Measurements from ENCODE around the gene TPGS2. TPM values are rescaled to one million over a fixed set of nuclear protein-coding genes. Genes with fewer than 3 reads are reported as not detected.
"Not testable (repeated sequence)": the region's sequence is repeated elsewhere in the genome, so short reads cannot be mapped to it uniquely, and the experiment has no call there.

Gene TPGS2
- total and polyA plus RNA-seq, 2 donors = 63.7 to 73.8 TPM

DNA sequence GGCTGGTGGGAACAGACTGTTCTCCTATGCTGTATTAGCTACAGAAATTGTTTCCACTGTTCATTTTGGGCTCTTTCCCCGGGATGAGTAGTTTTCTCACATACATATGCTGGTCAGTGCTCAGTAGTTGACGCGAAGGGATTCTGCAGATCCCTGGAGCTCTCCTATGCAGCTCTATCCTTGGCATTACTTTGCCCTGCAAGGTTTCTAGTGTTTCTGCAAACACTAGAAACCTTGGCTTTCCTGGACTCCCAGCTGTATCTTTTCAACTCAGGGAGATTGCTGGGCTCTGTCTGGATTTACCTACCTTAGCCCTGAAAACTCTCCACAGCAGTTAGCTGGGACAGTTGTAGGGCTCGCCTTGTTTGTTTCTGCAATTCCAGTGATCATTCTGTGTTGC, 11.0 kb upstream of the TPGS2 start:
- WGBS = 90% methylated on average over 4 of the region's 4 CpGs

GRCh38 chr18:36835927-36836326, 7.1 kb upstream of the TPGS2 start:
- Histone ChIP-seq H3K36me3 (ENCODE audit: insufficient read depth) (peaks cover 2% of the 10 kb centered on the region), H3K4me1 (ENCODE audit: insufficient read depth) (no peaks in the 10 kb centered on the region), H3K27ac (ENCODE audit: low read depth) (no peak overlapping the region), H3K4me3 (ENCODE audit: low read depth, low read length) (no peak overlapping the region)
- WGBS = 92% methylated on average over 1 of the region's 1 CpG
- DNase-seq (ENCODE audit: extremely low spot score) = no peak

More for the DNA sequence above, 11.0 kb upstream of the TPGS2 start:
- no peak for DNase-seq (ENCODE audit: extremely low spot score)
- no peaks in the 10 kb centered on the region for H3K4me1 ChIP-seq (ENCODE audit: insufficient read depth)
- no peak overlapping the region for H3K4me3 ChIP-seq (ENCODE audit: low read depth, low read length)
- H3K27ac ChIP-seq (ENCODE audit: low read depth) = no peak overlapping the region
- H3K36me3 ChIP-seq (ENCODE audit: insufficient read depth) = peaks cover 2% of the 10 kb centered on the region

DNA sequence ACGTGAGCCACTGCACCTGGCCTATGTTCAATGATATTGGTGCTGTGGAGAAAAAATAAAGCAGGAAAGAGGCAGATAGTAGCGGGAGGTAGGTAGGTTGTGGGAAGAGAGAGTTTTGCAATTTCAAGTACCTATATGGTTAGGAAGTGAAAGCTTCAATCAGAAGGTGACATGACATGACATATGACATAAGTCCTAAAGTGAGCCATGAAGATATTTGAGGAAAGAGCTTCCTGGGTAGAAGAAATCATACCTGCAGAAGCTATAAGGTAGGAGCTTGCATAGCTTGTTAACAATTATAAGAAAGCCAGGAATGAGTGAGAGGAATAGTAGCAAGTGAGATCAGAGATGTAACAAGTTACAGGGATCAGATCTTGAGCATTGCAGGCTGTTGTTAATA, 4.3 kb upstream of the TPGS2 start:
- H3K4me3 ChIP-seq (ENCODE audit: low read depth, low read length) = no peak overlapping the region
- no peaks in the 10 kb centered on the region for H3K36me3 ChIP-seq (ENCODE audit: insufficient read depth)
- H3K4me1 ChIP-seq (ENCODE audit: insufficient read depth) = no peaks in the 10 kb centered on the region
- no peak for DNase-seq (ENCODE audit: extremely low spot score)
- no peak overlapping the region for H3K27ac ChIP-seq (ENCODE audit: low read depth)
- WGBS = 95% methylated on average over 2 of the region's 2 CpGs

GRCh38 chr18:36831139-36831538, 2.3 kb upstream of the TPGS2 start:
- Histone ChIP-seq H3K4me3 (ENCODE audit: low read depth, low read length) (no peak overlapping the region), H3K27ac (ENCODE audit: low read depth) (no peak overlapping the region), H3K4me1 (ENCODE audit: insufficient read depth) (no peaks in the 10 kb centered on the region), H3K36me3 (ENCODE audit: insufficient read depth) (no peaks in the 10 kb centered on the region)
- DNase-seq (ENCODE audit: extremely low spot score) = no peak
- 23% methylated on average over 1 of the region's 1 CpG for WGBS

- no peaks in the 10 kb centered on the region for H3K4me1 ChIP-seq (ENCODE audit: insufficient read depth)
- 33% methylated on average over 1 of the region's 1 CpG for WGBS
- no peak for DNase-seq (ENCODE audit: extremely low spot score)
- no peak overlapping the region for H3K27ac ChIP-seq (ENCODE audit: low read depth)
- no peaks in the 10 kb centered on the region for H3K36me3 ChIP-seq (ENCODE audit: insufficient read depth)
- peak overlapping the region; percentile 53 for H3K4me3 ChIP-seq (ENCODE audit: low read depth, low read length)
These were observed 1.3 kb upstream of the TPGS2 start for GRCh38 chr18:36830158-36830495.

DNA sequence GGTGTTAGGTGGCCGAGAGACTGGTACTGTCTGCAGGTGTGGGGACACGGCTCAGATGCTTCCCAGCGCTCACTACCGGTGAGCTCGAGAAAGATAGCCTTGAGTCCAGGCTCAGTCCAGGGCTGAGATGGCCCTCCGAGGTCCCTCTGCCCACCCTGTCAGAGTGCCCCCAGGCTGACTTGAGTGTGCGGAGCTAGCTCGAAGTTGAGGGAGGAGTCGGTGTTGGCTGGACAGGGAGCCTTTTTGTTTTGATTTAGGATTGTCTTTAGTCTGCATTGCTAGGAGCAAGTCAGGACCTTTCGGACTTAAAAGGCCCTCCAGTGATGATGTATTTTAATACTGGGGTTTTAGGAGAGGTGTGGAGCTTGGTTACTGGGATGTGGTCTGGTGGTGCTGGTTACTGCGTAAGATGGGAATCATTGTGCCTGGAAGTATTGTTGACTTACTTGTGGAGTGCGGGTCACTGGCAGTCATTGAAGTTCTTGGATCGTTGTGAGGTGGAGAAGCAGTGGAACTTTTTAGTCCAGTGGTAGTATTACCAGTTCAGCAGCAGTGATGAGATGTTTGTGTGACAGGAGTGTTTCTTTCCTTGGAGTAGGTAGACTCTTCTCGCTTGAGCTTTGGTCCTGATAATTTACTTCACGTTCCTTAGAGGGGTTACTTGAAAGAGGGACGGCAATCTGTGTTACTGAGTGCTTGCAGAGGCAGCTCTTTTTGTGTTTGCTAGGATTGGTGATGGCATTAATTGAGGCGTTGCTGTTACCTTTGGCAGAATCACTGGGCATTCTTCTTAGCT, 758 bp upstream of the TPGS2 start:
- Histone ChIP-seq H3K4me1 (ENCODE audit: insufficient read depth) (no peaks in the 10 kb centered on the region), H3K27ac (ENCODE audit: low read depth) (peak overlapping the region; percentile 0), H3K4me3 (ENCODE audit: low read depth, low read length) (peak overlapping the region; percentile 53), H3K36me3 (ENCODE audit: insufficient read depth) (no peaks in the 10 kb centered on the region)
- DNase-seq (ENCODE audit: extremely low spot score) = no peak
- WGBS = 10% methylated on average over 17 of the region's 17 CpGs

GRCh38 chr18:36828157-36828629, 609 bp downstream of the TPGS2 start:
- H3K4me3 ChIP-seq (ENCODE audit: low read depth, low read length) = peak overlapping the region; percentile 53
- peak; percentile 21 for DNase-seq (ENCODE audit: extremely low spot score)
- H3K4me1 ChIP-seq (ENCODE audit: insufficient read depth) = no peaks in the 10 kb centered on the region
- peak overlapping the region; percentile 34 for H3K27ac ChIP-seq (ENCODE audit: low read depth)
- under 1% methylated on average over 18 of the region's 18 CpGs for WGBS
- H3K36me3 ChIP-seq (ENCODE audit: insufficient read depth) = no peaks in the 10 kb centered on the region

DNA sequence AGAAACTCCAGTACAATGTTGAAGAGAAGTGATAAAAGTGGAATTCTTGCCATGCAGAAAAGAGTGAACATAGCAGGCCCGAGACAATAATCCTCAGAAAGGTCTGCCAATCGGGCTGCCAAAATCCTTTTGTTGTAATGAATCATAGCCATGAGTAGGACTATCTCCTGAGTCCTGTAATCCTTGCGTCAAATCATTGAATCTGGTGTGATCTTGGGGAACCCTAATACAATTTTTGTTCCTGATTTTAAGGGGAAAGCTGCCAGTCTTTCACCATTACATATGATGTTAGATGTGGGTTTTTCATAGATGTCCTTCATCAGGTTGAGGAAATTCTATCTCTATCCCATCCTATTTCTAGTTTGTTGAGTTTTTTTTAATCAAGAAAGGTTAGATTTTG, 2.2 kb downstream of the TPGS2 start:
- no peaks in the 10 kb centered on the region for H3K36me3 ChIP-seq (ENCODE audit: insufficient read depth)
- no peak for DNase-seq (ENCODE audit: extremely low spot score)
- H3K27ac ChIP-seq (ENCODE audit: low read depth) = no peak overlapping the region
- no peak overlapping the region for H3K4me3 ChIP-seq (ENCODE audit: low read depth, low read length)
- H3K4me1 ChIP-seq (ENCODE audit: insufficient read depth) = no peaks in the 10 kb centered on the region
- WGBS = 93% methylated on average over 3 of the region's 3 CpGs

GRCh38 chr18:36825526-36825925, 3.3 kb downstream of the TPGS2 start:
- H3K27ac ChIP-seq (ENCODE audit: low read depth) = no peak overlapping the region
- no peak for DNase-seq (ENCODE audit: extremely low spot score)
- no peaks in the 10 kb centered on the region for H3K36me3 ChIP-seq (ENCODE audit: insufficient read depth)
- no peak overlapping the region for H3K4me3 ChIP-seq (ENCODE audit: low read depth, low read length)
- no peaks in the 10 kb centered on the region for H3K4me1 ChIP-seq (ENCODE audit: insufficient read depth)

GRCh38 chr18:36821681-36822080, 7.1 kb downstream of the TPGS2 start:
- Histone ChIP-seq H3K4me1 (ENCODE audit: insufficient read depth) (no peaks in the 10 kb centered on the region), H3K4me3 (ENCODE audit: low read depth, low read length) (no peak overlapping the region), H3K36me3 (ENCODE audit: insufficient read depth) (no peaks in the 10 kb centered on the region), H3K27ac (ENCODE audit: low read depth) (no peak overlapping the region)
- 94% methylated on average over 4 of the region's 4 CpGs for WGBS
- DNase-seq (ENCODE audit: extremely low spot score) = no peak

GRCh38 chr18:36819621-36820020, 9.2 kb downstream of the TPGS2 start:
- H3K27ac ChIP-seq (ENCODE audit: low read depth) = no peak overlapping the region
- no peak overlapping the region for H3K4me3 ChIP-seq (ENCODE audit: low read depth, low read length)
- DNase-seq (ENCODE audit: extremely low spot score) = no peak
- no peaks in the 10 kb centered on the region for H3K36me3 ChIP-seq (ENCODE audit: insufficient read depth)
- no peaks in the 10 kb centered on the region for H3K4me1 ChIP-seq (ENCODE audit: insufficient read depth)

DNA sequence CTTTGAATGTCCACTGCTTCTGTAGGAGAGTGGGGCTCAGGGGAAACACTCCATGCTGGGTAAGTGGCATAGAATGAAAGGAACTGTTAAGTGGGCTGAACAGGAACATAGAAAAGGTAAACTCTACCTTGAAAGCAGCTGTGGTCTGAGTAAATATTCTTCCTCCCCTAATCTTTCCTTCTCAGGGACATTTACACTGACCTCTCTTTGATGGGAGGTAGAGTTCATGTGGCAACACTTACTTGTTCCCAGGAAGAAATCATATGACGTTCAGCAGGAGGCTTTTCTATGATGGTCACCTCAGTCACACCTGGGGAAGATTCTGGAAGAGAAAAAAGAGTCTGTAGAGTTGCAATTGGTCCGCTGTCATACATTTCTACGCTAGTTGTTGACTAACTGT, 10.2 kb downstream of the TPGS2 start:
- no peaks in the 10 kb centered on the region for H3K4me1 ChIP-seq (ENCODE audit: insufficient read depth)
- DNase-seq (ENCODE audit: extremely low spot score) = no peak
- no peak overlapping the region for H3K27ac ChIP-seq (ENCODE audit: low read depth)
- WGBS = 96% methylated on average over 3 of the region's 3 CpGs
- no peaks in the 10 kb centered on the region for H3K36me3 ChIP-seq (ENCODE audit: insufficient read depth)
- no peak overlapping the region for H3K4me3 ChIP-seq (ENCODE audit: low read depth, low read length)

- Histone ChIP-seq H3K4me3 (ENCODE audit: low read depth, low read length) (no peak overlapping the region), H3K27ac (ENCODE audit: low read depth) (no peak overlapping the region), H3K36me3 (ENCODE audit: insufficient read depth) (no peaks in the 10 kb centered on the region), H3K4me1 (ENCODE audit: insufficient read depth) (no peaks in the 10 kb centered on the region)
- no peak for DNase-seq (ENCODE audit: extremely low spot score)
- WGBS = 100% methylated on average over 1 of the region's 1 CpG
These were observed 11.8 kb downstream of the TPGS2 start for GRCh38 chr18:36817039-36817438.

DNA sequence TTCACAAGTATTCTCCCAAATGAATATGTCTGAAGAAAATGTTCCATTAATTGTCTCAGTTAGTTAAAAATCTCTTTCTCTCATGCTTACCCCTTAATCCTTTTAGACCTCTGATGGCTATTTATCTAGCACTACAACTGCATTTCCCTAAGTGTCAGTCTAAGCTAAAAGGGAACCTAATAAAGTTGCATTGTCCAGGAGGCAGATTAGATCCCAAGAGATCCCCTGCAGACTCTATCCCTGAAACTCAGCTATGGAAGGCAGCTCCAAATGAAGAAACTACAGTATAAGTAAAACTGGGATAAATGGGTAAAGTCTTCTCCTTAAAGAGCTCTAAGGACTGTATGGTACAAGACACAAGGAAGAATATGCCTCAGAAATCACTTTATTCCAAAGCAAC, 12.7 kb downstream of the TPGS2 start:
- not testable (repeated sequence) for H3K27ac ChIP-seq (ENCODE audit: low read depth); H3K4me1 ChIP-seq (ENCODE audit: insufficient read depth); H3K4me3 ChIP-seq (ENCODE audit: low read depth, low read length); H3K36me3 ChIP-seq (ENCODE audit: insufficient read depth); DNase-seq (ENCODE audit: extremely low spot score)

GRCh38 chr18:36814994-36815393, 13.8 kb downstream of the TPGS2 start:
- WGBS = 31% methylated on average over 1 of the region's 1 CpG
- Histone ChIP-seq H3K4me3 (ENCODE audit: low read depth, low read length) (no peak overlapping the region), H3K4me1 (ENCODE audit: insufficient read depth) (no peaks in the 10 kb centered on the region), H3K27ac (ENCODE audit: low read depth) (no peak overlapping the region), H3K36me3 (ENCODE audit: insufficient read depth) (no peaks in the 10 kb centered on the region)
- DNase-seq (ENCODE audit: extremely low spot score) = no peak

Measured in urinary bladder (tissue), 4 donors.